ENCODE data around the gene GLT8D1.

GLT8D1 gene

DNA sequence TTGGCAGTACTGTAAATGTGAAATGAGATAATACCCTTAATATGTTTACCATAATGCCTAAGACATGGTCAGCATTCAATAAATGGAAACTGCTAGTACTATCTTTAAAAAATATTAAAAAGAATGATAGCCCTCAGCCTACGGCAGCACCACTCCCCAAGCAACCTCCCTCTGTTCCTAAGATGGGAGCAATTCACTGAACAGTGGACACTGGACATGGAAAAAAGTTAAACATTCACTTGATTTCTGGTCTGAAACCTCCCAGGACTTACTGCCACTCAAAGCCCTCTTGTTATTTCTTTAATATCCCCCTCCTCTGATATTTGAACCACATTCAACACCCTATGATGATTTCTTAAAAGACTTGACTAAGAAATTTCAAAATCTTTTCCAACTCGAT lies 38.1 kb upstream of the GLT8D1 start:
- Histone ChIP-seq H3K4me3 (ENCODE audit: insufficient read depth, low read length, poor library complexity, severe bottlenecking) (no peak overlapping the region), H3K9ac (ENCODE audit: low read length) (no peak overlapping the region), H3K9me3 (ENCODE audit: insufficient read depth, low read length) (no peaks in the 10 kb centered on the region), H3K4me2 (ENCODE audit: low read depth, low read length, poor library complexity, severe bottlenecking) (no peak overlapping the region), H3K36me3 (ENCODE audit: low read length) (peaks cover 6% of the 10 kb centered on the region; the same call in 1 of the 2 replicates), H3F3A (ENCODE audit: insufficient read depth) (no peaks in the 10 kb centered on the region), H2AFZ (ENCODE audit: low read depth, low read length, severe bottlenecking) (no peak overlapping the region), H3K9me2 (replicated peaks; ENCODE audit: insufficient read depth, low read length) (no peaks in the 10 kb centered on the region), H3K27ac (ENCODE audit: low read depth, low read length) (no peak overlapping the region), H4K20me1 (ENCODE audit: low read depth, low read length) (no peaks in the 10 kb centered on the region), H3K27me3 (ENCODE audit: low read length) (no peaks in the 10 kb centered on the region), H3K79me2 (ENCODE audit: insufficient read depth, low read length) (no peaks in the 10 kb centered on the region)
- no peak for TF ChIP-seq EZH2phosphoT487 (conservative IDR thresholded peaks at IDR 0.05; ENCODE audit: low read length)
- TF ChIP-seq, protein P1, sequence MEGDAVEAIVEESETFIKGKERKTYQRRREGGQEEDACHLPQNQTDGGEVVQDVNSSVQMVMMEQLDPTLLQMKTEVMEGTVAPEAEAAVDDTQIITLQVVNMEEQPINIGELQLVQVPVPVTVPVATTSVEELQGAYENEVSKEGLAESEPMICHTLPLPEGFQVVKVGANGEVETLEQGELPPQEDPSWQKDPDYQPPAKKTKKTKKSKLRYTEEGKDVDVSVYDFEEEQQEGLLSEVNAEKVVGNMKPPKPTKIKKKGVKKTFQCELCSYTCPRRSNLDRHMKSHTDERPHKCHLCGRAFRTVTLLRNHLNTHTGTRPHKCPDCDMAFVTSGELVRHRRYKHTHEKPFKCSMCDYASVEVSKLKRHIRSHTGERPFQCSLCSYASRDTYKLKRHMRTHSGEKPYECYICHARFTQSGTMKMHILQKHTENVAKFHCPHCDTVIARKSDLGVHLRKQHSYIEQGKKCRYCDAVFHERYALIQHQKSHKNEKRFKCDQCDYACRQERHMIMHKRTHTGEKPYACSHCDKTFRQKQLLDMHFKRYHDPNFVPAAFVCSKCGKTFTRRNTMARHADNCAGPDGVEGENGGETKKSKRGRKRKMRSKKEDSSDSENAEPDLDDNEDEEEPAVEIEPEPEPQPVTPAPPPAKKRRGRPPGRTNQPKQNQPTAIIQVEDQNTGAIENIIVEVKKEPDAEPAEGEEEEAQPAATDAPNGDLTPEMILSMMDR (IDR thresholded peaks at IDR 0.05; ENCODE audit: insufficient read depth, low read length, poor library complexity, severe bottlenecking) = no peak

DNA sequence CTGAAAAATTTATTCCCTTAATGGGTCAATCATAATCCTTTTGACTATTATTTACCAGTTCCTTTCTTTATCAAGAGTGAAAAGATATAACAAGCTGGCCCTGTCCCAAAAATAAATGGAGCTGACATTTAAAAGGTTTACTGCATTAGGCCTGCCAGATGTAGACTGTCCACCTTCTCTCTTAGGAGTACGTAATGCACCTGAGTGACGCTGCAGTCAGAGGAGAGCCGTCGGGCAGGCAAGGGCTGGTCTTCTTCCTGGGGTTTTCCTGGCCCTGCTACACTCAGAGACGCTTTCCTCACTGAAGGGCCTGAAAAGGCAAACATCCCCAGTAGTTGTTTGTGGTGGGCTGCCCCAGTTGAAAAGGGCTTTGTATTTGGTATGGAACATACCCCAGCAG lies 37.6 kb upstream of the GLT8D1 start:
- Histone ChIP-seq H4K20me1 (ENCODE audit: low read depth, low read length) (no peaks in the 10 kb centered on the region), H3K9me3 (ENCODE audit: insufficient read depth, low read length) (no peaks in the 10 kb centered on the region), H3K27me3 (ENCODE audit: low read length) (no peaks in the 10 kb centered on the region), H3K4me2 (ENCODE audit: low read depth, low read length, poor library complexity, severe bottlenecking) (no peak overlapping the region), H3K36me3 (ENCODE audit: low read length) (peaks cover under 1% of the 10 kb centered on the region; the same call in 1 of the 2 replicates), H3K9me2 (replicated peaks; ENCODE audit: insufficient read depth, low read length) (no peaks in the 10 kb centered on the region), H2AFZ (ENCODE audit: low read depth, low read length, severe bottlenecking) (no peak overlapping the region), H3F3A (ENCODE audit: insufficient read depth) (no peaks in the 10 kb centered on the region), H3K4me3 (ENCODE audit: insufficient read depth, low read length, poor library complexity, severe bottlenecking) (no peak overlapping the region), H3K27ac (ENCODE audit: low read depth, low read length) (no peak overlapping the region), H3K9ac (ENCODE audit: low read length) (no peak overlapping the region), H3K79me2 (ENCODE audit: insufficient read depth, low read length) (no peaks in the 10 kb centered on the region)
- TF ChIP-seq, protein P1 (IDR thresholded peaks at IDR 0.05; ENCODE audit: insufficient read depth, low read length, poor library complexity, severe bottlenecking) = no peak
- no peak for TF ChIP-seq EZH2phosphoT487 (conservative IDR thresholded peaks at IDR 0.05; ENCODE audit: low read length)

DNA sequence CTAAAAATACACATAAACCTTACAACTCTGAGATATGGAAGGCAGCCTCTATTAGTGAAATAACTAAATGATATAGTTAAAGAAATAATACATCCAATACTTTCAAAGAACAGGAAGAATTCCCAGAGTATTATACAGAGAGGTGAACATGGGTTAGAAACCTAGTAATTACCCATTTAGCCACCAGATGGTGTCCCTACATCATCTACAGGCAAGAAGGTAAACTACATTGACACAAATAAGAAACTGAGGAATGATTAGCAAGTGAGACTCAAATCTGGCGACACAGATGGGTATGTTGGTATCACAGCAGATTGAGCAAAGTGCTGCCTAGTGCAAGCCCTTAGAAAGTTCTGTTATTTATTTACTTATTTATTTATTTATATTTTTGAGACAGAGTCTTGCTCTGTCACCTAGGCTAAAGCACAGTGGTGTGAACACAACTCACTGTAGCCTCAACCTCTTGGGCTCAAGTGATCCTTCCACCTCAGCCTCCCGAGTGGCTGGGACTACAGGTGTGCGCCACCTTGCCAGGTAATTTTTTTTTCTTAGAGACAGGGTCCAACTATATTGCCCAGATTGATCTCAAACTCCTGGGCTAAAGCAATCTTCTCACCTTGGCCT lies 36.9 kb upstream of the GLT8D1 start:
- Histone ChIP-seq H3K4me2 (ENCODE audit: low read depth, low read length, poor library complexity, severe bottlenecking) (no peak overlapping the region), H3K79me2 (ENCODE audit: insufficient read depth, low read length) (no peaks in the 10 kb centered on the region), H3K27ac (ENCODE audit: low read depth, low read length) (no peak overlapping the region), H3F3A (ENCODE audit: insufficient read depth) (no peaks in the 10 kb centered on the region), H3K36me3 (ENCODE audit: low read length) (no peaks in the 10 kb centered on the region), H2AFZ (ENCODE audit: low read depth, low read length, severe bottlenecking) (no peak overlapping the region), H3K9me2 (replicated peaks; ENCODE audit: insufficient read depth, low read length) (no peaks in the 10 kb centered on the region), H3K9ac (ENCODE audit: low read length) (no peak overlapping the region), H4K20me1 (ENCODE audit: low read depth, low read length) (no peaks in the 10 kb centered on the region), H3K27me3 (ENCODE audit: low read length) (no peaks in the 10 kb centered on the region), H3K4me3 (ENCODE audit: insufficient read depth, low read length, poor library complexity, severe bottlenecking) (no peak overlapping the region), H3K9me3 (ENCODE audit: insufficient read depth, low read length) (no peaks in the 10 kb centered on the region)
- TF ChIP-seq, protein P1 (IDR thresholded peaks at IDR 0.05; ENCODE audit: insufficient read depth, low read length, poor library complexity, severe bottlenecking) = peak; percentile 59
- TF ChIP-seq EZH2phosphoT487 (conservative IDR thresholded peaks at IDR 0.05; ENCODE audit: low read length) = no peak

Data from SU-DHL-6 (cell line).